Left kidney (tissue), 8 donors: ENCODE results near the gene DUSP22. TPM values are rescaled to one million over a fixed set of nuclear protein-coding genes. Genes with fewer than 3 reads are reported as not detected.
"Not testable (repeated sequence)": the region's sequence is repeated elsewhere in the genome, so short reads cannot be mapped to it uniquely, and the experiment has no call there.

Source experiments
- DNase-seq: peaks from one replicate; pipeline ENCODE4 v3.0.0-alpha.2; 2013
- long read RNA-seq, 8 donors: transcript quantifications; one replicate each; lab custom pipeline, GENCODE V29; 2026
- polyA plus RNA-seq: library from polyadenylated mRNA; unstranded; fragments of 120-200 nt; gene quantifications from one replicate; pipeline ENCODE4 v1.2.1, GENCODE V29; 2013; ENCODE audit not compliant: insufficient read length

The DUSP22 gene, protein sequence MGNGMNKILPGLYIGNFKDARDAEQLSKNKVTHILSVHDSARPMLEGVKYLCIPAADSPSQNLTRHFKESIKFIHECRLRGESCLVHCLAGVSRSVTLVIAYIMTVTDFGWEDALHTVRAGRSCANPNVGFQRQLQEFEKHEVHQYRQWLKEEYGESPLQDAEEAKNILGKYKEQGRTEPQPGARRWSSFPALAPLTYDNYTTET
- 21.2 TPM for polyA plus RNA-seq
- long read RNA-seq, donor 1, partial matches to known transcripts, result 0 of 8 reads
- long read RNA-seq, donor 1, other reads (novel, unspliced or antisense), result 0 of 8 reads
- long read RNA-seq, donor 2, transcript DUSP22-201 (8 exons, 1,485 nt), result minor isoform, 7 of 20 reads
- long read RNA-seq, donor 2, transcript DUSP22-208 (6 exons, 1,166 nt), result major isoform, 9 of 20 reads
- long read RNA-seq, donor 2, partial matches to known transcripts, result 0 of 20 reads
- long read RNA-seq, donor 2, other reads (novel, unspliced or antisense), result 0 of 20 reads
- long read RNA-seq, donor 3, transcript DUSP22-202 (7 exons, 3,098 nt), result major isoform, 5 of 8 reads
- long read RNA-seq, donor 3, partial matches to known transcripts, result 0 of 8 reads
- long read RNA-seq, donor 3, other reads (novel, unspliced or antisense), result 0 of 8 reads
- long read RNA-seq, donor 4, result 0 reads
- long read RNA-seq, donor 5, transcript DUSP22-202 (7 exons, 3,098 nt), result major isoform, 5 of 11 reads
- long read RNA-seq, donor 5, partial matches to known transcripts, result 0 of 11 reads
- long read RNA-seq, donor 5, other reads (novel, unspliced or antisense), result 0 of 11 reads
- long read RNA-seq, donor 6, partial matches to known transcripts, result 0 of 7 reads
- long read RNA-seq, donor 6, other reads (novel, unspliced or antisense), result 0 of 7 reads
- long read RNA-seq, donor 7, transcript DUSP22-201 (8 exons, 1,485 nt), result major isoform, 7 of 14 reads
- long read RNA-seq, donor 7, partial matches to known transcripts, result 0 of 14 reads
- long read RNA-seq, donor 7, other reads (novel, unspliced or antisense), result 0 of 14 reads
- long read RNA-seq, donor 8, partial matches to known transcripts, result 0 of 5 reads
- long read RNA-seq, donor 8, other reads (novel, unspliced or antisense), result 0 of 5 reads

DNA sequence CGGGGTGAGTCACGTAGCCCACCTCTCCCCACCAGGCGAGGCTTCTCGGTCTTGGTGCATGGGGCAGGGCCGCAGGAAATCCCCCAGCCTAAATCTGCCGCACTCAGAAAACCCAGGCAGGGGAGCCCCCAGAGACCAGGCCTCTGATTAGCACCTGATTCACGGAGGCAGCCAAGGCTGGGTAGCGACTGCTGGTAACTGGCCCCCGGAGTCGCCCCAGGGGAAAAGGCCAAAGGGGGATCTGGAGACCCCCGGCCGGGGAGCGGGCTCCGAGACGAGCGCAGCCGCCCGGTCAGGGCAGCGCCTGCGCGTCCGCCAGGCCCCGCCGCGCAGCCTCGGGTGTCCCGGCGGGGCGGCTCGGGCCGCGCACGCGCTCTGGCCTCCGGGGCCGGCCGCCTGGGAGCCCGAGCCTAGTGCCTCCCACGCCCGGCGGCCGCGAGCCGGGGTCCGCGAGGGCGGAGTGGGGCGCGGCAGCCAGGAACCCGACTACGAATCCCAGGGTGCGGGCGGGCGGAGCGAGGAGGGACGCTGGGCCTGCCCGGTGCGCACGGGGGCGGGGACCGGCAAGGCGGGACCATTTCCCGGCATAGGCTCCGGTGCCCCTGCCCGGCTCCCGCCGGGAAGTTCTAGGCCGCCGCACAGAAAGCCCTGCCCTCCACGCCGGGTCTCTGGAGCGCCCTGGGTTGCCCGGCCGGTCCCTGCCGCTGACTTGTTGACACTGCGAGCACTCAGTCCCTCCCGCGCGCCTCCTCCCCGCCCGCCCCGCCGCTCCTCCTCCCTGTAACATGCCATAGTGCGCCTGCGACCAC is at the start of gene DUSP22:
TSS of gene DUSP22 (plus strand) at position 791 of the 809 bp plus-strand sequence. CDS start 53 bp downstream, outside the sequence.
- DNase-seq, result peak; percentile 87

DNA sequence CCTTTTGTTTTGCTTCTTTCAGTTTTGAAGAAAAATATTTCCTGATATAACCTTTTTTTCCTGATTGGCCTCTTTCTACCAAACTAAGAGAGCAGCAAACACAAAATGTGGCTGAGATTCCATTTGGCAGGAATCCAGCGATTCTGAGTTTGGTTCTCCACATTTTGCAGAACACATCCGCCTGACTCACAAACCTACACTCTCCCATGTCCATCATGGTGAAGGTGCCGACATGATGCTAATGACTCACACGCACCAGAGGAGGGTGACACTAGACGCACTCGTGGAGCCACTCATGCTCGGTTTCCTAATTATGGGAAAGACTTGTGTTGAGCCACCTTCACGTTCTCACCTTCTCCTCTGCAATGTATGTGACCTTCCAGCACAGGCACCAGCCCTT is 45.9 kb upstream of the DUSP22 start:
- DNase-seq, result no peak

DNA sequence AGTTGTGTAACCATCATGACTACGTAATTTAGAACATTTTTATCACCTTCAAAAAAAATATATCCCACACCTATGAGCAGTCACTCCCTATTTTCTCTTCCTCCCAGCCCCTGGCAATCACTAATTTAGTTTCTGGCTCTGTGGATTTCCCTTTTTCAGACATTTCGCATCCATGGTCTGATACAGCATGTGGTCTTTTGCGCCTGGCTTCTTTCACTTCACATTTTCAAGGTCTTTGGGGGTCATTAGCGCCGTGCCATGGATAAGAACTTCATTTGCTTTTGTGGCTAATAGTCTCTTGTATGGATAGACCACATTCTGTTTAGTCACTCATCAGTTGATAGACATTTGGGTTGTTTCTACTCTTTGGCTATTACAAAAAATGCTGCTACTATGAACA is 44.9 kb upstream of the DUSP22 start:
- no peak for DNase-seq

DNA sequence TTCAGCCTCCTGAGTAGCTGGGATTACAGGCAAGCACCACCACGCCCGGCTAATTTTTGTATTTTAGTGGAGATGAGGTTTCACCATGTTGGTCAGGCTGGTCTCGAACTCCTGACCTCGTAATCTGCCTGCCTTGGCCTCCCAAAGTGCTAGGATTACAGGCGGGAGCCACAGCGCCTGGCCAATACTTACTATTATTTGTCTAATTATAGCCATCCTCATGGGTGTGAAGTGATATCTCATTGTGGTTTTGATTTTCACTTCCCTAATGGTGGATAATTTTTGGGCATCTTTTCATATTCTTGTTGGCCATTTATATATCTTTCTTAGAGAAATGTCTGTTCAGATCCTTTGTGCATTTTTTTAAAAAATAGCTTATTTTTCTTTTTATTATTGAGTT is 44.2 kb upstream of the DUSP22 start:
- not testable (repeated sequence) for DNase-seq

DNA sequence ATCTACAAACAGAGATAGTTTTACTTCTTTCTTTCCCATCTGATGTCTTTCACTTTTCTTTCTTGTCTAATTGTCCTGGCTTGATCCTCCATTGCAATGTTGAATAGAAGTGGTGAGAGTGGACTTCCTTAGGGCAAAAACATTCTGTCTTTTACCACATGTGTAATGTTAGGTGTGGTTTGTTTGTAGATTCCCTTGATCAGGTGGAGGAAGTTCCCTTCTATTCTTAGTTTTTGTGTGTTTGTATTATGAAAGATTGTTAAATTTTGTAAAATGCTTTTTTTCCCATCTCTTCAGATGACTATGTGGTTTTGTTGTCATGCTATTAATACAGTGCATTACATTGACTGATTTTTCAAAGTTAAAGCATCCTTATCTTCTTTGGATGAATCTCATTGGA is 41.6 kb upstream of the DUSP22 start:
- DNase-seq, result no peak

DNA sequence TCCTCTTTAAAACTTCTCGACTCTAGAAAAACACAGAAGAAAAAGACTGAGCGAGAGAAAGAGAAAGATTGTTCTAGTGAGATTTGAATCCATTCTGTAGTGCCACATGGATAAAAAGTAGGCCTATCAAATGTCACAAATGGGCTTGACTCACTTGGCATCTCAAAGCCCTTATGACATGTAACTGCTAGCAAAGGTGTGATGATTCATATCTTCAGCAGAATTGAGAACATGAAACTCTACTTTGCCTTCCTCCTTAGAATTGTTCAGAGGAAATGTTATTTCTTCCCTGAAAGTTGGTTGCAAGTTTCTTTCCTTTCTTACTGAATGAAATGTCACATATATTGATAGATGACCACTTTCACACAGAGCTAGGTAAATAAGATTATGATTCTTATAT is 40.4 kb upstream of the DUSP22 start:
- no peak for DNase-seq

DNA sequence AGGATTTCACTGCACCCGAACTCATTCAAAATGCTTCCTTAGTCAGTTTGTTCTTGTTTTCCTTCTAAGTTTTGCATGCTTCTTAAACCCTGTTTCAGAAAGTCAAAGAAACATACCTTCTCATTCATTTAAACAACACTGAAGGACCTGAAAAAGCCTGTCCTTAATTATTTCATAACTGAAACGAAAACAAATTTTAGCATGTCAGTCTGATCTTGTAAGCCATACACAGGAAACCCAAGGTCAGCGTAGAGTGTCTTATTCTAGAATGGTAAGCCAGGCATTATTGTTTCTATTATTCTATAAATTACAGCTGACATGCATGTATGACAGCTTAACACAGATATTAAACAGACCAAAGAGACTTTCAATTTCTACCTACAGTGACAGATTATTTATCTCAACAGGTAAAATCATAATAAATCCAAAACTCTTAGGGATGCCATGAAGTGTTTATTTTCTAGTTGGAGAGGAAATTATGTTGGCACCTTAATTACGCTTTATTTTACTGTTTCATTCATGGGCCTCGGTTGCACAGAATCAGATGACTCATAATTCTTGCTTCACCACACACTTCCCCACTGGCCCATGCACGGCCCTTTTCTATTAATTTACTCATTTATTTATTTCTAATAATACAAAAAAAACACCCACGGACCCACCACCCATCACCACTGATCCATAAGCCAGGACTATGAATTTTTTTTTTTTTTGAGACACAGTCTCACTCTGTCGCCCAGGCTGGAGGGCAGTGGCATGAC is 39.3 kb upstream of the DUSP22 start:
- no peak for DNase-seq

DNA sequence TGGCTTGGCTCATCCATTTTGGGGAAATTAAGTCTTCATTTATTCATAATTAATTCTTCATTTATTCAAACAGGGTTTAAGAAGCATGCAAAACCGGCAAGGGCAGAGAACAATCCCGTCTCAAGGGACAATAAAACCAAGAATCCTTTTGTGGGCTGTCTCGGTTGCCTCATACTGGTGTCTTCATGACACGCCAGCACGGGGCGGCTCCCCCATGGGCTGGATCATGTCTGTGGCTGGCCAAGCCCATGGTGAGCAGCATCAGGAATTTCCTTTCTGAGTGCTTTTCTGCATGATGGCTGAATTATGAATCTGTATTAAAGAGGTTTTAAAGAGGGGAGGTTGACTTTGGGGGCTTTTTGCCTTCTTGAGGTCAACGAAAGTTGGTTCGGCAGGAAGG is 38.3 kb upstream of the DUSP22 start:
- DNase-seq, result no peak

DNA sequence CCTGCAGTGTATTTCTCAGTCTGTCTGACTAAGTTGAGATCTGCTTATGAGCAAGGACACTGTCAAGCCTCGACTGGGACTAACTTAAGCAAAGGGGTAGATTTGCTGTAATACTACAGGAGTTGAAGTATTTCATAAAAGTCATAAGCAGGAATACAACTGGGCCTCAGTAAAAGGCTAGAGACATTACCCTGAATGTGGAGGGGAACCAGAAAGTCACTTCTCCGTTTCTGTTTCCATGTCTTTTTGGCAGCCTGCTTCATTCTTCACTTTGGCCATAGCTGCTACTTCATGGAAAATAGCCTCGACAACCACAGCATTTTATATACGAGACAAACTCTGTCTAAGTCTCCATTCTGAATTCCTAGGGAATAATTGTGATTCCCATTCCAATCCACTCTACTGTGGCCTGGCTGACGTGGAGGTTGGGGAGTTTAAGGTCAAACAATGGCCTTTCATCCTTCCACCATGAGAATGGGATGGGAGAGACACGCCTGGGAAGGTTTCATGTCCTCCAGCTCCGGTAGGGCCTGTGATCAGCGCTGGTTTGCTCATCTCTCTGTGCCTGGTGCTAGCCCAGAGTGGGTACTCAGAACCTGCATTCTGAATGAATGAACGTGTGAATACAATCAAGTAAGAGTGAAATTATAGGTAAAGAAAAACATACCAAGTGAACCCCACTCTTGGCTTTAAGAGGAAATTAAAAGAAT is 37.1 kb upstream of the DUSP22 start:
- DNase-seq, result no peak

DNA sequence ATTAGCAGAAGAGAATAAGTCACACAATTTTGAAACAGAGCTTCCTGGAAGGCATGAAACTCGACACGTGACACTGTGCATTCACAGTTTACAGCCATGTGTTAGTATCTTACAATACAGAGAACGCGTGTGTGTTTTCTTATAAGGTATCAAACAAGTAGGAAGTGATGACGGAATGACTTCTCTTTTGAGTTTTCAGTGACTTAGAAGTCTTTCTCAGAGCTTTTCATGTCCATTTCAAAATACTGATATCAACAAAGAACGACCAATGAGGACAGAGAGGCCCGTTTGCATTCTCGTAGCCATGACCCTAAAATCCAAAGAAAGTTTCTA is 36.6 kb upstream of the DUSP22 start:
- no peak for DNase-seq

DNA sequence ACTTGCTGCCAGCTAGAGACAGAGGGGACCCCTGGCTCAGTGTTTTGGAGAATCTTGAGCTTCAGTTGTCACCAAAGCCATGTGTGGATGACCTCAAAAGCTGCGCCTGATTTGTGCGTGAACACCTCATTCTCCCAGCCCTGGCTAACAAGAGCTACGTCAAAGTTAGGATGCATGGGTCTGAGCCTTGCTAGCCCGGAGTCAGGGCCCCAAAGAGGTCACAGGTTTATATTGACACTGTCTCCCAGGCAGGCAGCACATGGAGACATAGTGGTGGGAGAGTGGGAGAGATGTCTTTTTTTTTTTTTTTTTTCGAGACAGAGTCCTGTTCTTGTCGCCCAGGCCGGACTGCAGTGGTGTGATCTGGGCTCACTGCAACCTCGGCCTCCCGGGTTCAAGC is 36.1 kb upstream of the DUSP22 start:
- DNase-seq, result no peak

DNA sequence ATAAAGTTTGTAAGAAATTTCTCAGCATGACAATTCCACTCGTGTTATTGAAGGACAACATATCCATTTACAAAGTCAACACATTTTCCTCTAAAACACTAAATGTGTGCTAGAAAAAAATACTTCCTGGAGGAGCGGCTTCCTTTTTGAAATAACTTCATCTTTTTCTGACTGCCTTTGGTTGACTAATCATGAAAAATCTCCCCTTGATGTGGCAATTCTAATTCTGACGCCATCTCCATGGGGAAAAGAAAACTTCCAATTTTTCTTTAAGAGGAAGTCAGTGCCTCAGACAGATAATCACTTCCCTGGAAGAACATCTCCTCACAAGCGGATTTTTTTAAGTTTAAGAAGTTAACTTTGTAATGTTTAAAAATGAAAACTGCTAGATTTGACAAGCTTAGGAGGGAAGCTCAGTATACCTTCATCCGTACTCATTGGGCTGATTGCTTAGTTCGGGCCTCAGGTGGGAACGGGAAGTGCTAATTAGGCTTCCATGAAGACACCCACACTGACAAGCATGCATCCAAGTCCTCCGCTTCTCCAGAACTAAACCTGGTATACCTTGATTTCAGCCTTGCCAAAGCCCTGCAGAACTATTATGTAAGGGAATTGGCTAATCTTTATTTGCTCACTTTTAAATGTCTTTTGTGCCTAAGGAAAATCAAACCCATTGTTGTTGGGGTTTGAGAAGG is 35.1 kb upstream of the DUSP22 start:
- no peak for DNase-seq

DNA sequence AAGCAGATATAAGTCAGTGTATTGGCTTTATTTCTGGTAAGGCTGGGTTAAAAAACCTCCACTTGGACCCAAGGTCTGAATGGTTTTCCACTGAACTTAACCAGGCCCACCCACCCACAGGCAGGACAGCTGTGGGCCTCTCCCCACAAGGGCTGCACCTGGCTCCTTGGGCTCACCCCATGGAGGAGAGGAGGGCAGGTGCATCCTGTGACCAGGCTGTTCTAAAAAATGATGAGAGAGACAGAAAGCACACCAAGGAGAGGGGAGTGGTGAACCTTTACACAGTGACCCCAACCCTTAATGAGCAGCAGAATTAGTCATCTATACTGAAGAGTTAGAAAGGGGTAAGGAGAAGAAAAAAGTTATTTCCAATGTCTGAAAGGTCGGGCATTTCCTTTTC is 34.5 kb upstream of the DUSP22 start:
- DNase-seq, result no peak

DNA sequence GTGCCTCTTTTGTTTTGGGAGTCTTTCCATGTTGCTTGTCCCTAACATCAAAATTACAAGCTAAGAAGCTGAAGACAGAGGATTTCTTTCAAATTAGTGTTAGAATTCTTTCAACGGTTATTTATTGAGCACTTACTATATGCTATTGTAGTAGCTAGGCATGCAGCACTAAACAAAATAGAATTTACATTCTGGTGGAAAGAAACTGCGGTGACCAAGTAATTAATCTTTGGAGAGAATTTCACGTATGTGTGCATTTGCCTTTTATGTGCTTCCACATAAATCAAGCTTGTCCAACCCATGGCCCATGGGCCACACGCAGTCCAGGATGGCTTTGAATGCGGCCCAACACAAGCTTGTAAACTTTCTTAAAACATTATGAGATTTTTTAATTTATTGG is 33.0 kb upstream of the DUSP22 start:
- peak; percentile 50 for DNase-seq

DNA sequence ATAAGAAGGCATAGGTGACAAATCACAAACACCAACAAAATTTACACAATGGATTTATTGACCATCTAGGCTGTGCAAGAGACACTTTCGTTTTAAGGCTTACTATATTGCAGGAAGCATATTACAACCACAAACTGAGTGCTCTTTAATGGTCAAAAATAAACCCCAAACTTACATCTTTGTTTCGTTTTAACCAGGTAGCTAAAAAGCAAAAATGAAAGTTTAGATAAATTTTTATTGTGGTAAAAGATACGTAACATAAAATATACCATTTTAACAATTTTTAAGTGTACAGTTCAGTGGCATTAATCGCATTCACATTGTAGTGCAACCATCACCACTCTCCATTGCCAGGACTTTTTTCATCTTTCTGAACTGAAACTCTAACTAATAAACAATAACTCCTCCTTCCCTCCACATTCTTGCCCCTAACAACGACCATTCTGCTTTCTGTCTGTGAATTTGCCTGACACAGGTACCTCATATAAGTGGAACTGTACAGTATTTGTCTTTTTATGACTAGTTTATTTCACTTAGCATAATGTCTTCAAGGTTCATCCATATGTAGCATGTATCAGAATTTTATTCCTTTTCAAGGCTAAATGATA is 32.3 kb upstream of the DUSP22 start:
- no peak for DNase-seq

DNA sequence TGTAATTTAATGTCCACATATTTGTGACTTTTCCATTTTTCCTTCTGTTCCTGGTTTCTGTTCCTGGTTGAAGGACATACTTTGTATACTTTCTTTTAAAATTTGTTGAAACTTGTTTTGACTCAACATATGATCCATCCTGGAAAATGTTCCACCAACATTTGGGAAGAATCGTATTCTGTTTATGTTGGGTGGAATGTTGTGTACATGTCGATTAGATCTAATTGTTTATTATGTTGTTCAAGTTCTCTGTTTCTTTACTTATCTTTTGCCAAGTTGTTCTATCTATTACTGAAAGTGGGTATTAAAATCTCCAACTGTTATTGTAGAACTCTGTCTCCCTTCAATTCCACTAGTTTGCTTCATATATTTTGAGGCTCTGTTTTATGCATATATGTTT is 27.7 kb upstream of the DUSP22 start:
- no peak for DNase-seq

DNA sequence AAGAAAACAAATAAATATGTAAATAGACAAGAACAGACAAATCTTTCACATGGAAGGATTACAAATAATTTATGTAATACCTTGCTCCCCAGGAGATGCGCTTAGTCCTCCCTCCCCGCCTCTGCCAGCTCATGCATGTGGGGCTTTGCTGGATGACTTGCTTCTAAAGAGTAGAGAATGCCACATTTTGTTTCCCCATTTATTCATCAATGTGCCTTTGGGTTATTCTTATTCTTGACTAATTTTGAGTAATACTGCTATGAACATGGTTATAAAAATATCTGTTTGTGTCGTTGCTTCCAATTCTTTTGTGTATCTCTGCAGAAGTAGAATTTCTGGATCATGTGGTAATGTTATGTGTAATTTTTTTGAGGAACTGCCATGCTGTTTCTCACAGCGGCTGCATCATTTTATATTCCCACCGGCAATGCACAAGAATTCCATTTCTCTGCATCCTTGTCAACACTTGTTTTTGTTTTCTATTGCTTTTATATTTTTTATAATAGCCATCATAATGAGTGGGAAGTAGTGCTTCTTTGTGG is 23.8 kb upstream of the DUSP22 start:
- no peak for DNase-seq

DNA sequence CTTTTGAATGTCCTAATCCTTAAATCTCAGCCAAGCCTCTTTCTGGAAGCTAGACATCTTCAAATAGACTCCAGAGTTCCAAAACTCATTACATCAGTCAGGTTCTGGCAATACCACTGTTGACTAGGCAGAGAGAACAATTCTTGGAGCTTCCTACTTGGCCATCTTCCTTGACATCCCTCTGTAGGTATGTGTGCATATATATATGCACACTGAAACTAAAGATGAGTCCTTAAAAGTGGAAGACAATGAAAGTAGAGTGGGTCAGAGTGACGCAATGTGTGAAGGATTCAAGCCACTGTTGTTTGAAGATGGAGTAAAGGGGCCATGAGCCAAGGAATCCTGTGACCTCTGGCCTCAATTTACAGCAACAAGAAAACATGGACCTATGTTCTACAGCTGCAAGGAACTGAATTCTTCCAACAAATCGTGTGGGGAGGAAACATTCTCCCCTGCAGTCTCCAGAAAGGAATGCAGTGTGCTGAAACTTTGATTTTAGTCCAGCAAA is 18.7 kb upstream of the DUSP22 start:
- no peak for DNase-seq

DNA sequence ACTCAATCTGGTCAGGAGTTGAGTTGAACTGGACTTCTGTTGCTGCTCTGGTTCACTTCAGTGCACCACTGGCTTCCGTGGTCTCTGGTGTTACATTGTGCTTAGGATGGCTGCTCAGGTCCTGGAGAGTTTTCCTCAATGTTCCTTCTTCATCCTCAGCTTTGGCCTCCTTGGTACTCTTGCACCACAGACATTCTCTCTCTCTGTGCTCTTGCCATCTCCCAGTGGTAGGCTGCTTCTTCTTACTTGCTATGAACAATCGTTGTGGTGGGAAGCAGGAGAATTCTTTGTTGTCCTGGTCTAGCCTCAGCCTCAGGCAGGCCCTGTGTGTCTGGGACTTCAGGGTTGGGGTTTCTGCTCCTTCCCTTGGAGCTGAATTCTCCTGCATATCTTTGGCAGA is 14.5 kb upstream of the DUSP22 start:
- no peak for DNase-seq
